SKM-1 treated with dmso at 0.1 percent for 144 hours (cell line): ENCODE results near the gene SLC43A2.
"Not testable (repeated sequence)": the region's sequence is repeated elsewhere in the genome, so short reads cannot be mapped to it uniquely, and the experiment has no call there.

Source experiments
- DNase-seq: peaks from one replicate; lab custom pipeline; 2025; ENCODE audit not compliant: unreplicated experiment; lab: John Stamatoyannopoulos, UW

Gene SLC43A2

DNA sequence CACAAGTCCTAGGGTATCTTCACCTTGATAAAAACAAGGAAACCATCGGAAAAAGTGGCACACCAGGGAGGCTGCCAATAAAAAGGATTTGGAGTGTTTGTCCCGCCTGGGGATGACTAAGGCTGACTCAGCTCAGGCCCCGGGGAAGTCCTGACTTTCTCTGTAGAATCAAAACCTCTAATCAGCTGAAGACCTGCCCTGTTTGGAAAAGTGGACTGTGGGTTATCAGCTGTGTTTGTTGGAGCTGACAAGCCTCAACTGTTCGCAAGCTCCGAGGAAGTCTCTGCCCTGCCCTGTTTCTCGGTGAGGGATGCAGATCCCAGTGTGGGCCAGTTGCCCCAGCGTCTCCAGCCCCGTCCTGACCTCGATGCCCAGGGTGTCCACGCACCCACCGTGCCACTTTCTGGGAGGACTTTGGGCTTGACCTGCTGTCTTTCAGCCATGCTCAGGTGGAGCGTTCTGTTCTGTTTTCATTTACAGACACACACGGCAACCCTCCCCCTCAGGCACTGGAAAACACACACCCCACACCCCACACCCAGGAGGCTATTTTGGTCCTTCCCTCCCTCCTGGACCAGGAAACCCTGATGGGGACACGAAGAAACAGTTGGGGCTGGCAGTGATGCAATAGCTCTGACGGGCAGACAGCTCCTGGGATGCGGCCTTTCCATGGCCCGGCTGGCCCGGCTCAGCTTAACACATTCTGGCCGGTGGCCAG lies 38.4 kb downstream of the SLC43A2 start:
- peak; percentile 0 for DNase-seq

DNA sequence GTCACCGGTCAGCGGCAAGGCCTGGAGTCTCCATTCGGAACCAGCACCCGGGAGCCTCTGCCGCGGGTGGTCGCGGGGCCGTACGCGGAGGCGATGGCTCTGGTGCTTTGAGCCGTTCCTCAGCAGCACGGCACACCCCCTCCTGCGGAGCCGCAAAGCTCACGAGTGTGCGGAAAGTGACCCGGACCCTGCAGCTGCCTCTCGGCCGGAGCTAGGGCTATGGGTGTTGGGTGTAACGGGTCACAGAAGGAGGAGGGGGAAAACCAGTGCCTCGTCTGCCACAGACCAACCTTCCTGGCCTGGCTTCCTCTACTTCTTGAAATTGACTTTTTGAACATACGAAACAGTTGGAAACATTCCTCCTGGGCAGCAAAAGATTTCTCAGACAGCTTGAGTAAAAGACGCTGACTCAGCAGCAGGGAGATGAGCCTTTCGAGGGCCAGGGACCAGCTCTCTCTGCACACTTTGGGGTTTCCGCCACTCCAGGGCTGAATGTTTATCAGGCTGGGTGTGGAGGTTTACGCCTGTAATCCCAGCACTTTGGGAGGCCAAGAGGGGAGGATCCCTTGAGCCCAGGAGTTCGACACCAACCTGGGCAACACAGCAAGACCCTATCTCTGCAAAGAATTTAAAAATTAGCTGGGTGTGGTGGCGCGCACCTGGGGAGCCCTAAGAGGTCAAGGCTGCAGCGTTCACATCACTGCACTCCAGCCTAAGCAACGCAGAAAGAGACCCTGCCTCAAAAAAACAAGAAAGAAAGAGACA lies 39.6 kb downstream of the SLC43A2 start:
- DNase-seq = no peak

DNA sequence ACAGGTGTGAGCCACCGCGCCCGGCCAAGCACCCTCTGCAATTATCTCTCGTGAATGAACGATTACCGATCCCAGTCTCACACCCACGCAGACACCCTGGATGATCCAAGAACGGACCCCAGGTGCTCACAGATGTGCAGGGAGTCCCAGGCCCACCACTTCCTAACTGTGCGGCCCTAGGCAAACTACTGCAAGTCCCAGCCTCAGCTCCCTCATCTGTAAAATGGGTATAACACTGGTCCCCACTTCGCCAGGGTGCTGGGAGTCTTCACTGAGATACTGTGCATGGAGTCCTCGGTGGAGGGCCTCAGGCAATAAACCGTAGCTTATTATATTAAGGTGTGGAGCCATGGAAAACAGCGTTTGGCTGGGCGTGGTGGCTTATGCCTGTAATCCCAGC lies 44.5 kb downstream of the SLC43A2 start:
- no peak for DNase-seq

DNA sequence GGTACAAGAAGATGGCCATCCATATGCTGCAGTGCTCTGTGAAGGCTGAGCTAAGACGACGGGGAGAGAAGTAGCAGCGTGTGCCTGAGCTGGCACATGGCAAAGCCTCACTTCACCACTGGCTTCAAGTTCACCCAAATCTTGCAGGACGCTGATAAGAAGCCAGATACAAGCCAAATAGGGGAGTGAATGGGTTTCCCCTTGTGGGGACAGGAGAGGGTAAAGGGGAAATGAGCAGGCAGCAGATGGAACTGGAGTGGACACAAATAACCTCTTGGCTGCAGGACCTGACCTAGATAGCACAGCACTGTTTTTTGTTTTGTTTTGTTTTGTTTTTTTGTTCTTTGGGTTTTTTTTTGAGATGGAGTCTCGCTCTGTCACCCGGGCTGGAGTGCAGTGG lies 45.1 kb downstream of the SLC43A2 start:
- no peak for DNase-seq

DNA sequence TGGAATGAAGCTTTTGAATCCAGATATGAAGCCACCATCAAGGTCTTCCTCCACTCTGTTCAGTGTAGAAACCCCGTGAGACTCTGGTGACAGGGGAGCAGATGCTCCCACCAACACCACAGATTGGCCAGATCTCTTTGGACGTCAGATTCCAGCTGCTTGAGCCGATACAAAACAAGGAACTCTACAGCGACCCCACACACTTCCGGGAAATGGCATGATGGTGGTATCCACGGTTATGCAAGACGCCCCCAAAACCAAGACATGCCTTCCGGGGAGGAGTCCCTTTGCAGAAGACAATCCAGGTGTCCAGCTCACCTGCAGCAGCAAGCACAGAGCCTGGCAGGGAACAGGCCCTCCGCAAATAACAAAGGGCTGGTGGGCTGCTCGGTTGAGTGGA lies 46.3 kb downstream of the SLC43A2 start:
- no peak for DNase-seq

DNA sequence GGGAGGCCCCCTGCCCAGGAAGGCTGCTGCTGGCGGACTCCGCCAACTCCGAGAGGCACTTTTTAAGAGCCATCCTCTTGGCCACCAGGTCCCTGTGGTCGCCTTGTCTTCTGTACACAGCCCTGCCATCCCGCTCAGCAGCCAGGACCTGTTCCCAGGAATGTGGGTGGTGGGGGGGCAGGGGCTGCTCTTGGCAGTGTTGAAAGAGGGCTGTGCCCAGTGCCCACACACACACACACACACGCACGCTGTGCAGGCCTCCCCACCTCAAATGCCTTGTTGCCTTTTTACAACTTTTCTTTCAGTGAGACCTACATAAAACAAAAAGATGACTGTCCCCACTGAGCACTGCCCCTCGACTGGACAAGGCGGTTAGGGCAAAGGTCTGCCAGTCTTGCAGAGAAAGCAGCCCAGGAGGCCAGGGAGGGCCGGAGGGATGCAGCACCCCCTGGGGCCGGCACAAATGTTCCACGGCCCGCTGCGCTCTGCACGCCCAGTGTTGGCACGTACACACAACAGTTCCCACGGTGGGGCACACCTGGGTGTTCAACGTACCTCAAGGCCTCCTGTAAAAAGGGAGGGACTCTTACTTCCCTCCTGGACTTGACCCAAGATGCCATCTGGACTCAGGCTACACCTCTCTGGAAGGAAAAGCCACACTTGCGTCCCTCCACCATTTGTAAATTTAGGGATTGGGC lies 47.5 kb downstream of the SLC43A2 start:
- DNase-seq = no peak

DNA sequence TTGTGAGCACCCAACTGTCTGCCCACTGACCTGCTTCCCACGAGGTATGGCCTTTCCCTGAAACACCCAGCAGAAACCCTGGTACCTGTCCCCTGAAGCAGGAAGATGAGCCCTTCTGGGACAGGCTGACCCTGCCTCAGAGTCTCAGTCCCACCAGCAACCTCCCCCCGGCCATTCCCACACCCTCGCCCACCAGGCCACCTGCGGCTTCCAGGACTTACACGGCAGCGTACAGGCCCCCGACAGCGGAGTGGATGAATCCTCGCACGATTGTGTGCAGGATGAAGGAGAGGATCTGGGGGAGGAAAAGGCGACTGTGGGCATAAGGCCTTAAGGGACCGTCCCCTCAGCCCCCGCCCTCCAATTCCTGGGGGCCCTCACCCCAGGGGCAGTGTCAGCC lies 50.6 kb downstream of the SLC43A2 start:
- DNase-seq = no peak

DNA sequence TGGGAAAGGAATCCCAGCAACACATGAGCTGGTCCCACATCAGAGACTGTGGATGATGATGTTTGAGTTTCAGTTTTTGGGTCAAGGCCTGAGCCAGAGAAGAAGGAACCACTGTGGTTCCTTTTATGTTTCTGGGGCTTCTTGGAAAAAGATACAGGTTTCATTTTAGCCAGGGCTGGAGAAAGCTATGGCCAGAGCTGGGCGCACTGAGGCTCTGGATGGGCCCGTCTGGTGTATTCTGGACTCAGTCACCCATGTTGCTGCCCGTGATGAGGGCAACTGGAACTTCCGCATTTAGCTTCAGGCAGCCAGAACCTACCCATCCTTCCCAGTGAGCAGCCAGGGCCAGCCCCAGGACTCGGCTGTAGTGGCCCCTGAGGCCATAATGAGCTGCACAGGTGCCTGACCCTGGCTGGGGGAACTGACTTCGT lies 51.0 kb downstream of the SLC43A2 start:
- peak; percentile 44 for DNase-seq

DNA sequence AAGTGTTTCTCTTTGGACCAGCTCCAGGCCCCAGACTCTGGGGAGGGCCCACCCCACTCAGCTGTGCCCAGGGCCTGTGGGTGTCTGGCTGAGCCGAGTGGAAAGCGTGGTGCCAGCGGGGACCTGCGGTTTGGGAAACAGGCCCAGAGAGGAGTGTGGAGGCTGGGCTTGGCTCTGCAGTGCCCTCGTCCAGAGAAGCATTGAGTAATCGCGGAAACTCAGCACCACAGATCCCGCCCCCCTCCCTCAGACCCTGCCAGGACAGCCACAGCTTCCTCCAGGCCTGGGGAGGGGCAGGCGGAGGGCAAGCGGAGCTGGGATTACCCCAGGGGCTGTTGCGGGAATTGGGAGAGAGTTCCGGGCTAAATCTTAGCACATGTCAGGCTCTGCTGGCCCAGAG lies 51.5 kb downstream of the SLC43A2 start:
- DNase-seq = peak; percentile 69

DNA sequence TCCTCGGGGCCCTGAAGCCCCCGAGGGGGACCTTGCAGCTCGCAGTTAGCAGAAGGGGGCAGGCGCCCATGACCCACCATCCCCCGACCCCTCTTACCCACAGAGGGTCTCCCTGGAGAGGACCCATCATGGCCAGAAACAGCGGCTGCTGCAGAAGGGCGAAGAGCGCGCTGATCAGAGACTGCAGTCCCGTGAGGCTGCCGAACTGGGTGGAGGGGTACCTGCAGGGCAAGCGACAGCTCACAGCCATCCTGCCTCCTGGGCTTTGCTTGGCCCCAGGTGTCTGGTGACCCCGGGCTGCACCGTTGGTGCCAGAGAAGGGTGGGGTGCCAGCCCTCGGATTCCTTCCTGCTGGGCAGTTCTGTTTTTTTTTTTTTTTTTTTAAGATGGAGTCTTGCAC lies 52.1 kb downstream of the SLC43A2 start:
- DNase-seq = no peak

DNA sequence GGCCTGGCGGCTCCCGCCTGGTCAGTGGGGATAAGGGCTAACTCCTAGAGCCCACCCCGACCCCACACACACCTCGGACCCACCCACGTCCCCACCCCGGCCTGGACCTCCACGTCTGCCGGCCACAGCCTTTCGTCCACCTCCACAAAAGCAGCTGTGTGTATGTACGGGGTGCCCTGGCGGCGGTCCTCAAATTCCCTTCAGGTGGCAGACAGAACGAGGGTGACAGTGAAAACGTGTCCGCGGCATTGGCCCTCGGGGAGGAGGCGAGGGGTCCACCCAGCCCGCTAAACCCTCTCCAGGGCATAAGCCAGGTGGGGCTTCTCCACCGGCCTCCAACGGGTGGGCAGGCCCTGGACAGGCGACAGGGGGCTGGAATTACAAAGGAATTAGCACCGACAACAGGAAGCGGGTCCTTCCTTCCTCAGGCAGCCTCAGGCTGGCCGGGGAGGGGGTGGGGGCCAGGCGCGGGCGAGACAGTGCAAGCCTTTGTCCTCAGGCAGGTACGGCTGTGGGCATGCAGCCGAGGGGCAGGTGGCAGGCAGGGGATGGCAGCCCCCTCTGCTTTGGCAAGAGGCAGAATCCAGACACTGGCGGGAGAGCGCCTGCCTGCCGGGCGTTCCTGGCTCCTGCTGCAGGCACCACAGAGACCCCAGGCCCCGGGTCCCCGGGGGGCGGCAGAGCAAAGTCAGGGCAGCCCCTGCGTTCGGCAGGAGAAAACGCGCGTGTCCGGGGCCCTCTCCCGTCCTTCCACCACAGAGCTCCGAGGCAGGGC lies 53.8 kb downstream of the SLC43A2 start:
- no peak for DNase-seq

DNA sequence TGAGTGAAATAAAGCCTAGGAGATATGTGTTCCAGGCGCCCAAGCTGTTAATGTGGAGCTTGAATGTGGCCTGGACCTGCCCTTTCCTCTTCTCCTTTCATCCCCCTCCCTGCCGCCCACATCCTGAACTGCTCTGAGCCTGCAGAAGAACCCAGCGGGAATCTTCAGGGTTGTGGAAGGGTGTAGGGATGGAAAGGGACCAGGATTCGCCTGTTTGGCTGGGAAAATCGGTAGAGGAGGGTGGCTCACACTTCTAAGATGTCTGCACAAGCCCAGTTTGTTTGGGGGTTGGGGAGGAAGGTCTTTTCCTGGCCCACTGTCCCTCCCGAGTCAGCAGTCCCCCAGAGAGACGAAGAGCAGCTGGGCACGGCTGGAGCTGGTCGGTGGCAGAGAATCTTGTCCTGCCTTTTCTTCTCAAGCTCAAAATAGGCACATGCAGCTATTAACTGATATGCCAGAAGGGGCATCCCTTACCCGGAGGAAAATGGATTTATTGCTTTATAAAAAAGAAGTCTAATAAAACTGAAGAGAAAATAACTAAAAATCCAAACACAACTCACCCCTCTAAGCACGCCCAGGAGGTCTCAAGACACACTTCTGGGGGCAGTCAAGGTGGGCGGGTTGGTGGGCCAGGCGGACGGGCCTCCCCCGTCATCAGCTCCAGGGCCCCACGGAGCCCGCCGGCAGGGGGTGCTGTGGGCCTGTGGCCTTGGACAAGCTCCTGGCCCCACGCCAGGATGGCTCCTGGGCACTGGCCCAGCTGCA lies 54.5 kb downstream of the SLC43A2 start:
- DNase-seq = peak; percentile 25

DNA sequence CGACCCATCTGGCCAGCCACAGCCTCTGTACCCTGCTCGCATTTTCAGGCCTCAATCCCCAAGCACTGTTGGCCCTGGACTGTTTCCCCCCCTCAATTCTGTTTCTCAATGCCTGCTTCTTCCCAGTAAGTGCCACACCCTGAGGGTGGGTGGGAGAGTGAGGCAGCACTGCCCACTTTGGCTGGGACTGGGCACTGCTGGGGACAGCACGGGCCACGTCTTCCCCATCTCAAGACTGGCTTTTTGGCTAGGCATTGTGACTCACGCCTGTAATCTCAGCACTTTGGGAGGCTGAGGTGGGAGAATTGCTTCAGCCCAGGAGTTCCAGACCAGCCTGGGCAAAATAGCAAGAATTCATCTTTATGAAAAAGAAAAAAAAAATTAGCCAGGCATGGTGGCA lies 56.0 kb downstream of the SLC43A2 start:
- DNase-seq = not testable (repeated sequence)

DNA sequence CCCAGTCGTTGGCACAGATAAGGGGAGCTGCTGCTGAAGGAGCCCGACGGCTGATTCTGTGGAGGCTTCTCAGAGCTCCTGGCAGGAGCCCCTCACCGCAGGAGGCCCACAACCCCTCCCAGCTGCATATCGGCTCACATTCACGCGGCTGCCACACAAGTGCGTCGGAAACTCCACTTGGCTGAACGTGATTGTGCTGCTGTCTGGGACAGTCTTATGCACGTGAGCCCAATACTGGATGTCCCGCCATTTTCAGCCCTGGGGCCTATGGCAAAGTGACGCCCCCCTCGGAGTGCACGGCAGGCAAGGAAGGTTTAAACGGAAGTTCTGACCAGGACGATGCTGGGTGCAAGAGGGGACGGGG lies 57.3 kb downstream of the SLC43A2 start:
- DNase-seq = no peak

DNA sequence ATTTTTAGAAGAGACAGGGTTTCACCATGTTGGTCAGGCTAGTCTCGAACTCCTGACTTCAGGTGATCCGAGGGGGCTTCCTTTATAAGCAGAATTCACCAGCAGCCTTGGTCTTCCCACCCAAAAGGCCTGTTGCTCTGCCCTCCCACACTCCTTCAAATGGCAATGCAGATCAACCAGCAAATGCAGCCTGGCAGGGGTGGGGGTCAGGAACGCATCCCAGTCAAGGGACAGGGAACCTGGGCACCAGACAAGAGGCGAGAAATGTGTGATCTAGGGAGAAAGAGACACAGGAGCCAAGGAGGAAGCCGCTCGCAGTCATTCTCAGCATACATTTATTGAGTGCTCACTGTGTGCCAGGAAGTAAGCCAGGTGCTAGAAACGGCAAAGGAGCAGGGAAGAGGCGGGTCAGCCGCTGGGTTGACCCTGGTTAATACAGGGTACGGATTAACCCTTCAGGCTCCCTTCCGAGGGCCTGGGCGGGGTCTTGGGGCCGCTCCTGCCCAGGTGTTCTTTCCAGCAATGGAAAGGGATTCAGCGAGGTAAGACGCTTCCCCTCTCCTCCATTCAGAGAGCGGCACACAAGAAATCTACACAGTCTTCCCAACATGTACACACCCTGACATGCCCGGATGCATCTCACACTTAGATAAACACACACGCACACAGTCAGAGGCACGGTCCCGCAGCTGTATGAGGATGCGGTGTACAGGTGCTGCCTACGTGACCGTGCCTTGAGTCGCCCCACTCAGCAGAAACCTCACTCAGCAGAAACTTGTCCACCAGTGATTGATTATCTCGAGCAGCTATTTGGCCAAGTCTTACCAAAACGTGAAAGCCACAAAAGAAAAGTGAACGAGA lies 59.5 kb downstream of the SLC43A2 start:
- no peak for DNase-seq

DNA sequence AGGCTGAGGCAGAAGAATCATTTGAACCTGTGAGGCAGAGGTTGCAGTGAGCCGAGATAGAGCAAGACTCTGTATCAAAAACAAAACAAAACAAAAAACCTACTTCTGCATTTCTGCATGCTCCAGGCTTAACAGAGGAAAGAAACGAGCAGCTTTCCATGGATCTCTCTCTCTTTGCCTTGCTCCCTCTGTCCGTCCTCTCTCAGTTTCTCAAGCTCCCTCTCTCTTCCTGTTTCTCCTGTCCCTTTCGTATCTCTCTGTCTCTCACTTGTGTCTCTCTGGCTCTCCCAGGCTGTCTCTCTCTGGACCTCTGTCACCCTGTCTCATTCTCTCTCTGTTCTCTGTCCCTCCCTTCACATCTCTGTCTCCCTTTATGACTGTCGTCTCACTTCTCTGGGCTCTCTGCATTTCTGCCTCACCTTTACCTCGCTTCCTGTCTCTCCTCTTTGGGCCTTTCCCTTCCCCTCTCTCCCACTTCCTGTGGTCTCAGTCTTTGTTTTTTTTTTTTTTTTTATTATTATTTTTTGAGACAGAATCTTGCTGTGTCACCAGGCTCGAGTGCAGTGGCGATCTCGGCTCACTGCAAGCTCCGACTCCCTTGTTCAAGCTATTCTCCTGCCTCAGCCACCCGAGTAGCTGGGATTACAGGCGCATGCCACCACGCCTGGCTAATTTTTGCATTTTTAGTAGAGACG lies 62.0 kb downstream of the SLC43A2 start:
- no peak for DNase-seq

DNA sequence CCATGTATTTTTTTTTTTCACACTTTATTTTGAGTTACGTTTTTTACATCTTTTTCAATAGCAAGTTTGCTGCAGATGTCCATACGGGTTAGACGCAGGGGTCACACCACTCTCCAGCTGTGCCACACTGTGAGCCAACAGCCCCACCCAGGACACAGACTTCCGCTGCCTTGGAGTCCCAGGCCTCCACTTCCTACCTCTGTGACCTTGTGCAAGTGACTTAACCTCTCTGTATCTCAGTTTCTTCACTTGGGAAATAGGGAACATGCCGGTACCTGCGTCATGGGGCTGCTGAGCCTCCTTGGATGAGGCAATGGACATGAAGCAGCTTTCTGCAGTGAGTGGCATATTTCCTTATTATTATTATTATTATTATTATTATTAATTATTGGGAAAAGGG lies 62.8 kb downstream of the SLC43A2 start:
- DNase-seq = no peak

DNA sequence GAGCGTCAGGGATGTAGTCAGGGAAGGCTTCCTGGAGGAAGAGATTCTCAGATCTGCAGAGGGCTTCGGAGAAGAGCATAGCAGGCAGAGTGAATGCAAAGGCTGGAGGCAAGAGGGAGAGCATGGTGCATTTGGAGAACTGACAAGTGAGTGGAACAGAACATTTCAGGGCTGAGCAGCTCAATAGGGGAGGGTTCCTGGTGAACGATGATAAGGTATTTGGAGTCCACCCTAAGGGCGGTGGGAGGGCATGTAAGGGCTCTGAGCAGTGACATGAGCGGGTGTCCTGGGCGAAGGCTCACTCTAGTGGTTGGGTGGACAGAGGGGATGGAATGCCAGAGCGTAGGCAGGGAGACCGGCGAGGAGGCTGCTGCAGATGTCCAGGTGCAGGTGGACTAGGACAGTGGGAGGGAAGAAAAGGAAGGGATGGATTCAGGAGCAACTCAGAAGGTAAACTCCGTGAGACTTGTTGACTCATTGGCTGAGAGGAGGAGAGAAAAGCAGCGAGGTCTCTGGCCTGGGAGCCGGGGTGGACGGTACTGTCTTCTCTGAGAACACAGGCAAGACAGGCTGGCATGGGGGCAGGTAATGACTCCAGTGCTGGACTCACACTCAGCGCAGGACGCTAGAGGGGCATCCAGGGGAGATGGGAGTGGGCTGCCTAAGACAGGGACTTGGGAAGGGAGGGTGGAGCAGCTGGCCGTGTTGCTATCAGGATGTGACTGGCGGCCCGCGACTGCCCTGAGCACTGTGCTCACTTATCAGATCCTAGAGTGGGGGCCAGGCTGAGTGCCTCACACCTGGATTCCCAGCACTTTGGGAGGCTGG lies 64.6 kb downstream of the SLC43A2 start:
- no peak for DNase-seq
